ENCODE results near the gene ANKRD55. TPM values are rescaled to one million over a fixed set of nuclear protein-coding genes. Genes with fewer than 3 reads are reported as not detected.
"Not testable (repeated sequence)": the region's sequence is repeated elsewhere in the genome, so short reads cannot be mapped to it uniquely, and the experiment has no call there.

Gene ANKRD55
- total RNA-seq, 2 experiments from 2014 or later: 9.7 to 10.2 TPM

GRCh38 chr5:56270568-56271392 lies 37.6 kb upstream of the ANKRD55 start:
- H3K27ac Mint-ChIP-seq: peak overlapping the region; percentile 24
- POLR2A ChIA-PET: interaction anchor here (0.7 to 2.6 kb wide), 12 partner anchors 56 to 905 kb away, joined by 3 to 28 read pairs (median 4); no protein-coding TSS in a partner anchor

GRCh38 chr5:56270058-56270457 lies 36.9 kb upstream of the ANKRD55 start:
- no peaks in the 10 kb centered on the region for H3K27me3 Mint-ChIP-seq
- no peaks in the 10 kb centered on the region for H3K9me3 Mint-ChIP-seq
- Histone ChIP-seq H3K4me3 (ENCODE audit: low read length) (no peak overlapping the region), H3K27me3 (ENCODE audit: control insufficient read depth in 1 of 2, insufficient read depth in 2 of 2, low read length in 2 of 2) (no peaks in the 10 kb centered on the region), H3K4me1 (ENCODE audit: insufficient read depth, low read length) (peaks cover 11% of the 10 kb centered on the region), H3K36me3 (ENCODE audit: insufficient read depth, low read length) (no peaks in the 10 kb centered on the region), H3K9me3 (ENCODE audit: control insufficient read depth in 1 of 2, insufficient read depth in 1 of 2, low read length in 2 of 2) (no peaks in the 10 kb centered on the region), H3K27ac (ENCODE audit: low read depth in 1 of 2, low read length in 2 of 2) (no peak overlapping the region)
- H3K4me1 Mint-ChIP-seq (ENCODE audit: low read depth): peaks cover 19% of the 10 kb centered on the region
- no peak overlapping the region for H3K4me3 Mint-ChIP-seq
- H3K36me3 Mint-ChIP-seq (ENCODE audit: low read depth): no peaks in the 10 kb centered on the region
- intact Hi-C loops (cut with DNase I, micrococcal nuclease): loop anchor here (1.0 to 5.0 kb wide), 10 partner anchors 212 to 953 kb away; no protein-coding TSS in a partner anchor
- CTCF ChIA-PET: interaction anchor here (0.6 to 3.6 kb wide), 14 partner anchors 33 to 1242 kb away, joined by 3 to 40 read pairs (median 4); no protein-coding TSS in a partner anchor
- DNase-seq (peak in 2 of 14 experiments; percentile 10 to 16), ATAC-seq (ENCODE audit: poor library complexity) (no peak)
- TF ChIP-seq, protein P1, sequence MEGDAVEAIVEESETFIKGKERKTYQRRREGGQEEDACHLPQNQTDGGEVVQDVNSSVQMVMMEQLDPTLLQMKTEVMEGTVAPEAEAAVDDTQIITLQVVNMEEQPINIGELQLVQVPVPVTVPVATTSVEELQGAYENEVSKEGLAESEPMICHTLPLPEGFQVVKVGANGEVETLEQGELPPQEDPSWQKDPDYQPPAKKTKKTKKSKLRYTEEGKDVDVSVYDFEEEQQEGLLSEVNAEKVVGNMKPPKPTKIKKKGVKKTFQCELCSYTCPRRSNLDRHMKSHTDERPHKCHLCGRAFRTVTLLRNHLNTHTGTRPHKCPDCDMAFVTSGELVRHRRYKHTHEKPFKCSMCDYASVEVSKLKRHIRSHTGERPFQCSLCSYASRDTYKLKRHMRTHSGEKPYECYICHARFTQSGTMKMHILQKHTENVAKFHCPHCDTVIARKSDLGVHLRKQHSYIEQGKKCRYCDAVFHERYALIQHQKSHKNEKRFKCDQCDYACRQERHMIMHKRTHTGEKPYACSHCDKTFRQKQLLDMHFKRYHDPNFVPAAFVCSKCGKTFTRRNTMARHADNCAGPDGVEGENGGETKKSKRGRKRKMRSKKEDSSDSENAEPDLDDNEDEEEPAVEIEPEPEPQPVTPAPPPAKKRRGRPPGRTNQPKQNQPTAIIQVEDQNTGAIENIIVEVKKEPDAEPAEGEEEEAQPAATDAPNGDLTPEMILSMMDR (IDR thresholded peaks at IDR 0.05): no peak
- H3K27ac Mint-ChIP-seq: no peak overlapping the region
- POLR2A ChIA-PET: interaction anchor here (0.8 to 2.6 kb wide), 10 partner anchors 56 to 583 kb away, joined by 3 to 28 read pairs (median 4); no protein-coding TSS in a partner anchor

More at GRCh38 chr5:56270568-56271392, 37.6 kb upstream of the ANKRD55 start:
- CTCF ChIA-PET: interaction anchor here (0.6 to 3.6 kb wide), 24 partner anchors 40 to 599 kb away, joined by 3 to 40 read pairs (median 4); partner anchors contain the start of gene MAP3K1
- Mint-ChIP-seq H3K4me1 (ENCODE audit: low read depth) (peaks cover 19% of the 10 kb centered on the region), H3K36me3 (ENCODE audit: low read depth) (no peaks in the 10 kb centered on the region), H3K4me3 (peak overlapping the region; percentile 60), H3K9me3 (no peaks in the 10 kb centered on the region), H3K27me3 (no peaks in the 10 kb centered on the region)
- DNase-seq: peak; percentile 57 to 88 (median 71)
- Histone ChIP-seq H3K27ac (ENCODE audit: low read depth in 1 of 2, low read length in 2 of 2) (no peak overlapping the region), H3K27me3 (ENCODE audit: control insufficient read depth in 1 of 2, insufficient read depth in 2 of 2, low read length in 2 of 2) (no peaks in the 10 kb centered on the region), H3K4me1 (ENCODE audit: insufficient read depth, low read length) (peaks cover 11% of the 10 kb centered on the region), H3K9me3 (ENCODE audit: control insufficient read depth in 1 of 2, insufficient read depth in 1 of 2, low read length in 2 of 2) (no peaks in the 10 kb centered on the region), H3K4me3 (ENCODE audit: low read length) (peak overlapping the region; percentile 1), H3K36me3 (ENCODE audit: insufficient read depth, low read length) (no peaks in the 10 kb centered on the region)
- TF ChIP-seq, protein P1 (IDR thresholded peaks at IDR 0.05): peak; percentile 98
- peak; percentile 97 for ATAC-seq (ENCODE audit: poor library complexity)
- intact Hi-C loops (cut with DNase I, micrococcal nuclease): loop anchor here (1.0 to 5.0 kb wide), 10 partner anchors 212 to 952 kb away; no protein-coding TSS in a partner anchor

DNA sequence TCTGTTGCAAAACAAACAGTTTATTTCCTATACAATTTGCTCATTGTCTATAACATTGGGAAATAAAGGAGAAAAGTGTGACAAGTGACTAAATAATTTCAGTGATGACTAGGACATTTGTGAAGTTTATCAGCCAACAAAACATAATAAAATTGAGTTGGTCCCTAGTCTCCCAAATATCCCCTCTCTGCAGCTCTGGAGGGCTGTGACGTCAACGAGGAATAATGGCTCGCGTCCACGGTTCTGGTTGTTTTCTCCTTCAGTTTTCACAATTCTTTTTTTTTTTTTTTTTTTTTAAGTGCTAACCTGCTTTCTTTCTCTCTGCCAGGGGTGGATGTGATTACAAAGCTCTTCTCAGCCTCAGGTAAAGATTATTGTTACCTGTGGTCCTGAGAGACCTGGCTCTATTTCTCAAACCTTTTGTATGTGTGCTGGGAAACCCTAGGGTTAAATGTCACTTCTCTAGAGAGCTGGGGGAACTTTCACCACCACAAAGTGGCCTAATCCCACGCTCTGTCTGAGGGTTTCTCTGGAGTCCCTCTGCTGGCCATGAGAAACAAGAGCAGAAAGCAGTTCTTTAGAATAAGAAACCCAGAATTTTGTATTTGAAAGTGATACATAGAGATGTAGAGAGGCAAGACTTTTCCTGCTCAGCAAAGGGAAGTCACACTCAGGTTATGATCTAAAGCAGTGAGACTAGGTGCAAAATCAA lies 36.2 kb upstream of the ANKRD55 start:
- Mint-ChIP-seq H3K27ac (no peak overlapping the region), H3K27me3 (no peaks in the 10 kb centered on the region), H3K4me3 (no peak overlapping the region), H3K36me3 (ENCODE audit: low read depth) (no peaks in the 10 kb centered on the region), H3K9me3 (no peaks in the 10 kb centered on the region), H3K4me1 (ENCODE audit: low read depth) (peaks cover 19% of the 10 kb centered on the region)
- no peak overlapping the region for H3K27ac ChIP-seq (ENCODE audit: low read depth in 1 of 2, low read length in 2 of 2)
- no peaks in the 10 kb centered on the region for H3K36me3 ChIP-seq (ENCODE audit: insufficient read depth, low read length)
- ChIA-PET CTCF (interaction anchor here (0.6 to 3.6 kb wide), 9 partner anchors 33 to 1243 kb away, joined by 3 to 40 read pairs (median 3); no protein-coding TSS in a partner anchor), POLR2A (interaction anchor here (0.8 to 2.6 kb wide), 2 partner anchors 564 to 568 kb away, joined by 3 to 28 read pairs; no protein-coding TSS in a partner anchor)
- no peaks in the 10 kb centered on the region for H3K27me3 ChIP-seq (ENCODE audit: control insufficient read depth in 1 of 2, insufficient read depth in 2 of 2, low read length in 2 of 2)
- intact Hi-C loops (cut with DNase I, micrococcal nuclease): no loop called here
- H3K4me3 ChIP-seq (ENCODE audit: low read length): no peak overlapping the region
- peak; percentile 18 for ATAC-seq (ENCODE audit: poor library complexity)
- peaks cover 11% of the 10 kb centered on the region for H3K4me1 ChIP-seq (ENCODE audit: insufficient read depth, low read length)
- TF ChIP-seq, protein P1 (IDR thresholded peaks at IDR 0.05): no peak
- H3K9me3 ChIP-seq (ENCODE audit: control insufficient read depth in 1 of 2, insufficient read depth in 1 of 2, low read length in 2 of 2): no peaks in the 10 kb centered on the region
- peak in 7 of 14 experiments; percentile 12 to 72 (median 20) for DNase-seq

GRCh38 chr5:56268707-56269106 lies 35.6 kb upstream of the ANKRD55 start:
- H3K9me3 ChIP-seq (ENCODE audit: control insufficient read depth in 1 of 2, insufficient read depth in 1 of 2, low read length in 2 of 2); DNase-seq; H3K27ac ChIP-seq (ENCODE audit: low read depth in 1 of 2, low read length in 2 of 2); intact Hi-C loops (cut with DNase I, micrococcal nuclease); H3K27ac Mint-ChIP-seq; H3K27me3 ChIP-seq (ENCODE audit: control insufficient read depth in 1 of 2, insufficient read depth in 2 of 2, low read length in 2 of 2); ATAC-seq (ENCODE audit: poor library complexity); H3K4me3 Mint-ChIP-seq; H3K4me3 ChIP-seq (ENCODE audit: low read length); H3K9me3 Mint-ChIP-seq; H3K36me3 Mint-ChIP-seq (ENCODE audit: low read depth); H3K36me3 ChIP-seq (ENCODE audit: insufficient read depth, low read length); H3K27me3 Mint-ChIP-seq: not testable (repeated sequence)
- peaks cover 19% of the 10 kb centered on the region for H3K4me1 Mint-ChIP-seq (ENCODE audit: low read depth)
- ChIA-PET CTCF (interaction anchor here (0.7 to 3.6 kb wide), 3 partner anchors 34 to 569 kb away, joined by 3 to 40 read pairs (median 3); no protein-coding TSS in a partner anchor), POLR2A (interaction anchor here (2.6 kb wide), 1 partner anchor 569 kb away, joined by 28 read pairs; no protein-coding TSS in a partner anchor)
- H3K4me1 ChIP-seq (ENCODE audit: insufficient read depth, low read length): peaks cover 11% of the 10 kb centered on the region
